ENCODE results near the gene TOPORS. TPM values are rescaled to one million over a fixed set of nuclear protein-coding genes. Genes with fewer than 3 reads are reported as not detected.

The TOPORS gene
- total RNA-seq, 1 experiment from 2014 or later = 16.7 TPM

- no TSS peak for BruUV-seq (replicated peaks)
- H3K9me3 Mint-ChIP-seq (ENCODE audit: unreplicated experiment) = no peaks in the 10 kb centered on the region
- H3K4me1 Mint-ChIP-seq (ENCODE audit: insufficient read depth, unreplicated experiment) = no peaks in the 10 kb centered on the region
- intact Hi-C loops (cut with micrococcal nuclease) = no loop called here
- DNase-seq (ENCODE audit: unreplicated experiment) = no peak
- H3K36me3 Mint-ChIP-seq (ENCODE audit: insufficient read depth, unreplicated experiment) = peaks cover 64% of the 10 kb centered on the region
- H3K27ac Mint-ChIP-seq (ENCODE audit: low read depth, unreplicated experiment) = no peak overlapping the region
- ChIA-PET POLR2A (interaction anchor here (1.0 to 2.7 kb wide), 3 partner anchors 8 to 18 kb away, joined by 3 to 8 read pairs (median 4); partner anchors contain the start of gene RIGI), CTCF (interaction anchor here (1.2 to 2.0 kb wide), 3 partner anchors 16 to 164 kb away, joined by 4 to 8 read pairs (median 5); no protein-coding TSS in a partner anchor)
- no peaks in the 10 kb centered on the region for H3K27me3 Mint-ChIP-seq (ENCODE audit: insufficient read depth, unreplicated experiment)
- TF ChIP-seq CTCF (IDR thresholded peaks at IDR 0.05; ENCODE audit: unreplicated experiment) = no peak
- H3K4me3 Mint-ChIP-seq (ENCODE audit: unreplicated experiment) = no peak overlapping the region
Measured at GRCh38 chr9:32543047-32543446, 9.3 kb downstream of the TOPORS start.

- CTCF ChIA-PET = interaction anchor here (0.7 to 1.5 kb wide), 6 partner anchors 8 to 434 kb away, joined by 3 to 8 read pairs (median 3); partner anchors contain the start of gene RIGI
- Mint-ChIP-seq H3K36me3 (ENCODE audit: insufficient read depth, unreplicated experiment) (peaks cover 11% of the 10 kb centered on the region), H3K9me3 (ENCODE audit: unreplicated experiment) (no peaks in the 10 kb centered on the region), H3K4me3 (ENCODE audit: unreplicated experiment) (no peak overlapping the region), H3K4me1 (ENCODE audit: insufficient read depth, unreplicated experiment) (peaks cover 10% of the 10 kb centered on the region), H3K27me3 (ENCODE audit: insufficient read depth, unreplicated experiment) (no peaks in the 10 kb centered on the region), H3K27ac (ENCODE audit: low read depth, unreplicated experiment) (peak overlapping the region; percentile 30)
- intact Hi-C loops (cut with micrococcal nuclease) = no loop called here
- no TSS peak for BruUV-seq (replicated peaks)
- POLR2A ChIA-PET = interaction anchor here (0.7 kb wide), 1 partner anchor 305 kb away, joined by 3 read pairs; no protein-coding TSS in a partner anchor
- no peak for DNase-seq (ENCODE audit: unreplicated experiment)
- TF ChIP-seq CTCF (IDR thresholded peaks at IDR 0.05; ENCODE audit: unreplicated experiment) = no peak
Measured at GRCh38 chr9:32533816-32534215, 18.6 kb downstream of the TOPORS start.

- H3K36me3 Mint-ChIP-seq (ENCODE audit: insufficient read depth, unreplicated experiment) = peaks cover 9% of the 10 kb centered on the region
- ChIA-PET POLR2A (interaction anchor here (0.6 kb wide), 1 partner anchor 132 kb away, joined by 3 read pairs; no protein-coding TSS in a partner anchor), CTCF (interaction anchor here (0.8 to 1.5 kb wide), 2 partner anchors 24 to 154 kb away, joined by 3 to 8 read pairs; no protein-coding TSS in a partner anchor)
- no TSS peak for BruUV-seq (replicated peaks)
- no peaks in the 10 kb centered on the region for H3K27me3 Mint-ChIP-seq (ENCODE audit: insufficient read depth, unreplicated experiment)
- no peak for DNase-seq (ENCODE audit: unreplicated experiment)
- TF ChIP-seq CTCF (IDR thresholded peaks at IDR 0.05; ENCODE audit: unreplicated experiment) = no peak
- H3K27ac Mint-ChIP-seq (ENCODE audit: low read depth, unreplicated experiment) = peak overlapping the region; percentile 30
- intact Hi-C loops (cut with micrococcal nuclease) = no loop called here
- H3K4me1 Mint-ChIP-seq (ENCODE audit: insufficient read depth, unreplicated experiment) = peaks cover 10% of the 10 kb centered on the region
- no peaks in the 10 kb centered on the region for H3K9me3 Mint-ChIP-seq (ENCODE audit: unreplicated experiment)
- H3K4me3 Mint-ChIP-seq (ENCODE audit: unreplicated experiment) = no peak overlapping the region
Measured at GRCh38 chr9:32533336-32533735, 19.1 kb downstream of the TOPORS start.

GRCh38 chr9:32526707-32527048, 25.7 kb downstream of the TOPORS start:
- no peak for DNase-seq (ENCODE audit: unreplicated experiment)
- intact Hi-C loops (cut with micrococcal nuclease) = loop anchor here (1.0 kb wide), 4 partner anchors 24 to 147 kb away; no protein-coding TSS in a partner anchor
- peak overlapping the region; percentile 82 for H3K4me3 Mint-ChIP-seq (ENCODE audit: unreplicated experiment)
- no peaks in the 10 kb centered on the region for H3K9me3 Mint-ChIP-seq (ENCODE audit: unreplicated experiment)
- ChIA-PET CTCF (interaction anchor here (0.6 to 4.1 kb wide), 24 partner anchors 12 to 647 kb away, joined by 3 to 84 read pairs (median 4); partner anchors contain the start of genes ACO1 and SMIM27), POLR2A (interaction anchor here (0.6 to 4.5 kb wide), 16 partner anchors 9 to 442 kb away, joined by 3 to 74 read pairs (median 4); partner anchors contain the start of genes ACO1, NDUFB6, SMIM27 and TOPORS)
- peaks cover 30% of the 10 kb centered on the region for H3K4me1 Mint-ChIP-seq (ENCODE audit: insufficient read depth, unreplicated experiment)
- BruUV-seq (replicated peaks) = no TSS peak
- no peak for TF ChIP-seq CTCF (IDR thresholded peaks at IDR 0.05; ENCODE audit: unreplicated experiment)
- H3K27me3 Mint-ChIP-seq (ENCODE audit: insufficient read depth, unreplicated experiment) = no peaks in the 10 kb centered on the region
- peak overlapping the region; percentile 62 for H3K27ac Mint-ChIP-seq (ENCODE audit: low read depth, unreplicated experiment)
- H3K36me3 Mint-ChIP-seq (ENCODE audit: insufficient read depth, unreplicated experiment) = no peaks in the 10 kb centered on the region

Data from MCF 10A (cell line).